ENCODE results near the gene HOXD11.

HOXD11 gene

DNA sequence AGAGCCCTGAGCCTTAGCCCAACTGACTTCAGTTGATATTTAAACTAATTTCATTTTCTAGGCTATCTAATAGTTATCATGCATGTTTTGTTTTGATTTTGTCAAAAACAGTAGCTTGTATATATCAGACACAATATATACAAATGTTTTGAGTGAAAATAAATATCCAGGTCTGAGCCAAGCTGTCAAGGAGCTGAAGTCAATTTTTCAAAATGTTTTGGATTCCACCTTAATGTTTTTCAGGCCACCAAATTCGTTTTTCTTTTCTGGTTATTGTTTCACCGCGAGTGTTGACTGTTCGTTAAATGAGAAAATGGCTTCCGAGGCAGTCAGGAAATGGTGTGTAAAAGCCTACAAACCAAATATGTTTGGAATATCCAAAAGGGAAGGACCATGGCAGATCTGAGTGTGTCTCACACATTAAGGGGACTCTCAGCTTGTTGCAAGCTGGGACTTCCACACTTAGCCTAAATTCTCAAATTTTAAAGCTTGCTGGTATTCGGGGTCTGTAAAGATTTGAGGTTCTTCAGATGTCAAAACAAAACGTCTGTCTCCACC is 4.7 kb upstream of the HOXD11 start:
- H3K27me3 ChIP-seq (ENCODE audit: control insufficient read depth, insufficient read depth, low read length): peaks cover 100% of the 10 kb centered on the region
- no peak overlapping the region for H3K9ac ChIP-seq (ENCODE audit: low read depth, low read length)
- H3K36me3 ChIP-seq (ENCODE audit: control insufficient read depth, insufficient read depth, low read length): no peaks in the 10 kb centered on the region
- no peak overlapping the region for H3K27ac ChIP-seq (ENCODE audit: low read depth, low read length)
- no peaks in the 10 kb centered on the region; the same call in 1 of the 2 replicates for H3K9me3 ChIP-seq (ENCODE audit: control insufficient read depth, insufficient read depth, low read length)
- no peak overlapping the region for H3K4me3 ChIP-seq (ENCODE audit: low read depth, low read length)
- peaks cover 23% of the 10 kb centered on the region; the same call in 1 of the 2 replicates for H3K4me1 ChIP-seq (ENCODE audit: control insufficient read depth, insufficient read depth, low read length)

DNA sequence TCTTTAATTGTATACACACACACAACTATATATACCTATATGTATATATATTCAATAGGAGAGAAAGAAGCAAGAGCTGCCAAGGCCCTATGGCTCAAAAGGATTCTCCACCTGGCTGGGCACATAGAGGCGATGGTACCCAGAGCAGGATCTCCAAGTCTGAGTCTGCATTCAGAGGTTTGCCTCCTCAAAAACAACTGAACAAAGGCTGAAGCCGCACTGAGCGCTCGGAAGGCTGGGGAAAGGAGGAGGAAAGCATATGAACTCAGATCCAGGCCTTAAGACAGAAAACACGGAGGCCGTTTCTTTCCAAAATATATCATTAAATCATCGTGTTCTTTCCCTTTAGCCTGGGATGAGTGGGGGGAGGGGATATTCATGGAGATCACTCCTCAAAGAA is 3.9 kb upstream of the HOXD11 start:
- Histone ChIP-seq H3K27me3 (ENCODE audit: control insufficient read depth, insufficient read depth, low read length) (peaks cover 99% of the 10 kb centered on the region), H3K4me3 (ENCODE audit: low read depth, low read length) (no peak overlapping the region), H3K4me1 (ENCODE audit: control insufficient read depth, insufficient read depth, low read length) (peaks cover 18% of the 10 kb centered on the region; the same call in 1 of the 2 replicates), H3K27ac (ENCODE audit: low read depth, low read length) (no peak overlapping the region), H3K36me3 (ENCODE audit: control insufficient read depth, insufficient read depth, low read length) (no peaks in the 10 kb centered on the region), H3K9me3 (ENCODE audit: control insufficient read depth, insufficient read depth, low read length) (no peaks in the 10 kb centered on the region; the same call in 1 of the 2 replicates), H3K9ac (ENCODE audit: low read depth, low read length) (no peak overlapping the region)

DNA sequence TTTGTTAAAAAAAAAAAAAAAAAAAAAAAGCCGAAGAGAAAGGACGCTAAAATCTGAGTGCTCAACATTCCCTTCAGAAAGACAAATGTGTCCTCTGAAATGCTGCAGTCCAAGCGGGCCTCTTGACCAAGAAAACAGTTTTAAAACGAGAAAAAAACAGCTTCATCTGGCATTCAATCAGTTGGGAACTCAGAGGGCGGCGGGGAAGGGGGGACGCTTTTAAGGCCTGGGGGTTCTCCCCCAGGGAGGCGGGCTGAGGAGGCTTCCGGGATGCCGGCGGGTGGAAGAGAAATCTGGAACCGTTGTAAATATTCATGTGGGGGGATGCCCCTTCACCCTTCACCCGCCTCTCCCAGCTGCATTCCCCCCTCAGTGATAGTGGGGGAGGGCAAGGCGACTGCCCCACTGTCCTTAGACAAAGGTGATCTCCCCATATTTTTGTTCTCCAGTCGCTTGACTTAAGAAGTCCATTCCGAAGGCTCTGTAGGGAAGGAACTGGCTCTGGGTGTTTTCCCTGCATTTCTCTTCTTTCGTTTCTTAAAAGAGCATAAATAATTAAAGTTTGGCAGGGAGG is 3.3 kb upstream of the HOXD11 start:
- Histone ChIP-seq H3K9ac (ENCODE audit: low read depth, low read length) (no peak overlapping the region), H3K36me3 (ENCODE audit: control insufficient read depth, insufficient read depth, low read length) (no peaks in the 10 kb centered on the region), H3K9me3 (ENCODE audit: control insufficient read depth, insufficient read depth, low read length) (no peaks in the 10 kb centered on the region; the same call in 1 of the 2 replicates), H3K4me3 (ENCODE audit: low read depth, low read length) (no peak overlapping the region), H3K27me3 (ENCODE audit: control insufficient read depth, insufficient read depth, low read length) (peaks cover 99% of the 10 kb centered on the region), H3K4me1 (ENCODE audit: control insufficient read depth, insufficient read depth, low read length) (peaks cover 14% of the 10 kb centered on the region; the same call in 1 of the 2 replicates), H3K27ac (ENCODE audit: low read depth, low read length) (no peak overlapping the region)

DNA sequence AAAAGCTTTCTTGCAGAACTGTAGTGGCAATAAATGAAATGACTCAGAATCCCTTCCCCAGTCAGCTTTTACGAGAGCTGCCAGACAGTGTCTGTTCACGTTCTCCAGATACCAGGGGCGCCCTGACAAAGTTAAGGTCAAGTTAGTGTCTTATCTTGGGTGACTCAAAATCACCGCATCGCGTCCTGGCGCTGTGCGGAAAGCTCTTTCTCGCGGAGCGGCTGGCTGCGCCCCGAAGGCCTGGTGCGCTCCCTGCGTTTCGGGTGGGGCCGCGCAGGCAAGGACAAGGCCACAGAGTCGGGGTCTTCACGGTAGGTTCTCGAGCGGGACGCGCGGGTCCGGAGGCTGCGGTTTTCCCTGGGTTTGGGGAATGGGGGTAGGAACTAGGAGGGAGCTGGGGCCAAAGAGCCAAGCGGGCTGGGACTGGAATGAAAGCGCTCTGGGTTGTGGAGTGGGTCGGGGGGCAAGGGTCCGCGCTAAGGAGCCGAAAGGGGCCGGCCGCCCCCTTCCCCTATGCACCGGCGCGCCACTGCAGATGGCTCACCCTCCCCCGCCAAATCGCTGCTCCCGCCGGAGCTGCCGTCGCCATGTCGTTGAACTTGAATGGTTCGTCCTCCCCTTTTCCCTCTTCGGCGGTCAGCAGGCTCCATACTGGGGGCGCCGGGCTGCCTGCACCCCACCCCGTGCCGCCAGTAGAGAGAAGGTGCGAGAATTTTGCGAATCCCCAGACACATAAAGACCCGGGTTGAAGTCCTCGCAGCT is 2.6 kb upstream of the HOXD11 start:
- Histone ChIP-seq H3K9me3 (ENCODE audit: control insufficient read depth, insufficient read depth, low read length) (no peaks in the 10 kb centered on the region; the same call in 1 of the 2 replicates), H3K4me3 (ENCODE audit: low read depth, low read length) (no peak overlapping the region), H3K9ac (ENCODE audit: low read depth, low read length) (no peak overlapping the region), H3K4me1 (ENCODE audit: control insufficient read depth, insufficient read depth, low read length) (peaks cover 12% of the 10 kb centered on the region; the same call in 1 of the 2 replicates), H3K27me3 (ENCODE audit: control insufficient read depth, insufficient read depth, low read length) (peaks cover 99% of the 10 kb centered on the region), H3K27ac (ENCODE audit: low read depth, low read length) (no peak overlapping the region), H3K36me3 (ENCODE audit: control insufficient read depth, insufficient read depth, low read length) (no peaks in the 10 kb centered on the region)

DNA sequence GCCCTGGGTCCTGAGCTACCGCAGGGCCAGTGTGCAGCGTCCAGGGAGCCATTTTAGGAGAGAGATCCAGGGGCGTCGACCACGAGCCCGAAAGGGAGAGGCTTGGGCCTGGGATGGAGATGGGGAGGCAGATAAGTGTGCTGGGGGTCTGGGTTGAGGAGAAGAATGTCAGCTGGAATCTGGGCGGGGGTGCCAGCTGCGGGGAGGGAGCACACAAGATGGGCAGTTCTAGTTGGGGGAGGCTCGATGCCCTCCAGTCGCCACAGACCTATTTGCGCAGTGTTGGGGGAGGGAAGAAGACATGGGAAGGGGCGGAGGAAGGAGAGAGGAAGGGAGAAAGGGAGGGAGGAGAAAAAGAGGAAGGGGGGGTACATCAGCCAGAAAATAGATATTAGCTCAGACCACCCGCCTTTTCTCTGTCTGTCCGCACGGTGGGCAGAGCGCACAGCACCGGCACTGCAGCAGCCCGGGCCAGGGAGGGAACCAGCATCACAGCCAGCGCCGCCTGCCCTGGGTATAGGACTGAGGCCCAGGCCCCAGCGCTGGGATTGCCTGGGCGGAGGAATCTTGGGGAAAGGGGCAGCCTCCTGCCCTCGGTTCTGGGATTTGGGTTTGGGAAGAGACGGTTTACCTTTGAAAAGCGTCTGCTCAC is 1.9 kb upstream of the HOXD11 start:
- H3K9ac ChIP-seq (ENCODE audit: low read depth, low read length): no peak overlapping the region
- no peak overlapping the region for H3K4me3 ChIP-seq (ENCODE audit: low read depth, low read length)
- H3K9me3 ChIP-seq (ENCODE audit: control insufficient read depth, insufficient read depth, low read length): no peaks in the 10 kb centered on the region; the same call in 1 of the 2 replicates
- H3K27ac ChIP-seq (ENCODE audit: low read depth, low read length): no peak overlapping the region
- H3K4me1 ChIP-seq (ENCODE audit: control insufficient read depth, insufficient read depth, low read length): peaks cover 7% of the 10 kb centered on the region; the same call in 1 of the 2 replicates
- no peaks in the 10 kb centered on the region for H3K36me3 ChIP-seq (ENCODE audit: control insufficient read depth, insufficient read depth, low read length)
- H3K27me3 ChIP-seq (ENCODE audit: control insufficient read depth, insufficient read depth, low read length): peaks cover 99% of the 10 kb centered on the region

DNA sequence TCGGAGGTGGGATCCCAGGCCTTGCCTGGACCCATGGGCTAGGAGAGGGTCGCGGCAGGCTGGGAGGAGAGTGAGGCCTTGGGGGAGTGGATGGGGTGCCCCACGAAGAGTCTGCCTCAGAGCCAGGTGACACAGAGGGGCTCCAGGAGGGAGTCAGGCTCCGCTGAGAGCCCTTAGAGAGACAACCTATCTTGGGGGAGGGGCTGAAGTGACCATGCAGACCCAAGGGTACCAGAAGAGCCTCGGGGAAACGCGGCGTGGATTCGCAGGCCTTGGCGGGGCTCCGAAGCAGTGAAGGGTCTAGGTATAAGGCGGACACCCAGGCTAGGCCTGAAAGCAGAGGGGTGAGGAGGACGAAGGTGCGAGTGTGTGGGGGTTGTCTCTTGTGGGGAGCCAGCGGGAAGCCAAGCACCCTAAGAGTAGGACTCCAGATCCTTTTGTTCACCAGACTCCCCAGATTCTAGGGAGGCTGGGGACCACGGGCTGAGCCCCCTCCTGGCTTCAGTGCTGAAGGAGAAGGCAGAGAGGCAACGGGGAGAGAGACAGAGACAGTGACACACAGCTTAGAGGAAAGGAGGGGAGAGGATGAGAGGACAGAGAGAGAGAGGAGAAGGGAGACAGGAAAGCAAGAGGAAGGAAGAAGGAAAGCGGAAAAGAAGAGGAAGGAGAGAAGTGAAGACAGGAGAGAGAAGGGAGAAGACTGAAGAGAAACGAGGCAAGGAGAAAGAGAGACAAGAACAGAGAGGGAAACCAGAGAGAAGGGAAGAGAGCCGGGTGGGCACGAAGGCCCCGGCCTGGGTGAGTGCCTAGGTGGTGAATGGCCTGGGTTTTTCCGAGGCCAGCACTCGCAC is 1.1 kb upstream of the HOXD11 start:
- H3K36me3 ChIP-seq (ENCODE audit: control insufficient read depth, insufficient read depth, low read length): no peaks in the 10 kb centered on the region
- H3K27ac ChIP-seq (ENCODE audit: low read depth, low read length): no peak overlapping the region
- peaks cover 7% of the 10 kb centered on the region; the same call in 1 of the 2 replicates for H3K4me1 ChIP-seq (ENCODE audit: control insufficient read depth, insufficient read depth, low read length)
- peaks cover 99% of the 10 kb centered on the region for H3K27me3 ChIP-seq (ENCODE audit: control insufficient read depth, insufficient read depth, low read length)
- no peak overlapping the region for H3K4me3 ChIP-seq (ENCODE audit: low read depth, low read length)
- H3K9me3 ChIP-seq (ENCODE audit: control insufficient read depth, insufficient read depth, low read length): no peaks in the 10 kb centered on the region; the same call in 1 of the 2 replicates
- no peak overlapping the region for H3K9ac ChIP-seq (ENCODE audit: low read depth, low read length)

DNA sequence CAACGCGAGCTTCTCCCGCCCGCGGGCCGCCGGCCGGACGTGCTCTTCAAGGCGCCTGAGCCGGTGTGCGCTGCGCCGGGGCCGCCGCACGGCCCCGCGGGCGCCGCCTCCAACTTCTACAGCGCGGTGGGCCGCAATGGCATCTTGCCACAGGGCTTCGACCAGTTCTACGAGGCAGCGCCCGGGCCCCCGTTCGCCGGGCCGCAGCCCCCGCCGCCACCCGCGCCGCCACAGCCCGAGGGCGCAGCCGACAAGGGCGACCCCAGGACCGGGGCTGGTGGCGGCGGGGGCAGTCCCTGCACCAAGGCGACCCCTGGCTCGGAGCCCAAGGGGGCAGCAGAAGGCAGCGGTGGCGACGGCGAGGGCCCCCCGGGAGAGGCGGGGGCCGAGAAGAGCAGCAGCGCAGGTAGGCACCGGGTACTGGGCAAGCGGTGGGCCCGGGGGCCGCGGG is 676 bp downstream of the HOXD11 start:
- Histone ChIP-seq H3K9me3 (ENCODE audit: control insufficient read depth, insufficient read depth, low read length) (no peaks in the 10 kb centered on the region), H3K4me3 (ENCODE audit: low read depth, low read length) (no peak overlapping the region), H3K27ac (ENCODE audit: low read depth, low read length) (no peak overlapping the region), H3K4me1 (ENCODE audit: control insufficient read depth, insufficient read depth, low read length) (peaks cover 7% of the 10 kb centered on the region; the same call in 1 of the 2 replicates), H3K36me3 (ENCODE audit: control insufficient read depth, insufficient read depth, low read length) (no peaks in the 10 kb centered on the region), H3K27me3 (ENCODE audit: control insufficient read depth, insufficient read depth, low read length) (peaks cover 99% of the 10 kb centered on the region), H3K9ac (ENCODE audit: low read depth, low read length) (no peak overlapping the region)

DNA sequence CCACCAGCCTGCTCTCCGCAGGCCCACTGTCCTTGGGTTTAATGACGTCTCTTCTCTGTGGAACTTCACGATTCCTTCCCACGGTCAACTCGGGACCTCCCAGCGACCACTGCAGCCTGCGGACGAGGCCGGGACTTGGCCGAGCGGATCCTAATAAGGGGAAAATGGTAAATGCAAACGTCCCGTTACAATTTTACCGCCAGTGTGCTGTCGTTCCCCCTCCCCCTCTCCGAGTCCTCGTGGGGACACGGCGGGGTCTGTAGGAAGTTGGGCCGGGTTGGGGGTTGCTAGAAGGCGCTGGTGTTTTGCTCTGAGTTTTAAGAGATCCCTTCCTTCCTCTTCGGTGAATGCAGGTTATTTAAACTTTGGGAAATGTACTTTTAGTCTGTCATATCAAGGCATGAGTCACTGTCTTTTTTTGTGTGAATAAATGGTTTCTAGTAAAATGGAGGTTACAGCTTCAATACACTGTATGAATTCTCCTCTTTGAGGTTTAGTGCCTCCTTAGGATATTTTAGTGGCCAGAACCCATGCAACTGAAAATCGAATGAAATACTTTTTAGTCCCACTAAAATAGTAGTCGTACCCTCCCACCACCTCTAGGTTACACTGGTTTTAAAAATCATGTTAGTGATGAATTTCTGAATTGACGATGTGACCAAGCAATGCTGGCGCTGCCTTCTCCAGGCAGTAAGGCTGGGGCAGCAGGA is 2.3 kb downstream of the HOXD11 start:
- Histone ChIP-seq H3K4me3 (ENCODE audit: low read depth, low read length) (no peak overlapping the region), H3K9me3 (ENCODE audit: control insufficient read depth, insufficient read depth, low read length) (no peaks in the 10 kb centered on the region), H3K27ac (ENCODE audit: low read depth, low read length) (no peak overlapping the region), H3K4me1 (ENCODE audit: control insufficient read depth, insufficient read depth, low read length) (peaks cover 8% of the 10 kb centered on the region; the same call in 1 of the 2 replicates), H3K27me3 (ENCODE audit: control insufficient read depth, insufficient read depth, low read length) (peaks cover 99% of the 10 kb centered on the region), H3K36me3 (ENCODE audit: control insufficient read depth, insufficient read depth, low read length) (no peaks in the 10 kb centered on the region), H3K9ac (ENCODE audit: low read depth, low read length) (no peak overlapping the region)

DNA sequence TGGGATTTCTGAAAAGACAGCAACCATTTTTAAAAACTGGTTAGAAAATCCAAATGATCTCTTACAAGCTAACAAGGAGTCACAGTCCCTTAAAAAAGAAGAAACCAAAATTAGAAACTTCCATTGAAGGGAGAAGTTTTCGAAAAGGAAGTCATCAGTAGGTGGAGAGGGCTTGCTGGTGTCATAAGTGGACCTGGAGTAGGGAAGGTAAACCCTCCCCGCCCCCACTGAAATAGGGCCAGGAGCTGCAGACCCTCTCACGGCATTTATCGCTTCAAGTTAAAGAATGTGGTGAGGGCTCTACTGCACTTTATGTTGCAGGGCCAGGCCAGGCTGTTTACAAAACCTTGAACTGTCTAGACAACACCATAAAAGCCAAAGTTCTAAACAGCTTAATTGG is 2.9 kb downstream of the HOXD11 start:
- Histone ChIP-seq H3K27ac (ENCODE audit: low read depth, low read length) (no peak overlapping the region), H3K4me1 (ENCODE audit: control insufficient read depth, insufficient read depth, low read length) (0 out of 2 replicates have a peak, but pooled peaks cover 8% of the 10 kb centered on the region), H3K9ac (ENCODE audit: low read depth, low read length) (no peak overlapping the region), H3K36me3 (ENCODE audit: control insufficient read depth, insufficient read depth, low read length) (no peaks in the 10 kb centered on the region), H3K27me3 (ENCODE audit: control insufficient read depth, insufficient read depth, low read length) (peaks cover 99% of the 10 kb centered on the region), H3K4me3 (ENCODE audit: low read depth, low read length) (no peak overlapping the region), H3K9me3 (ENCODE audit: control insufficient read depth, insufficient read depth, low read length) (no peaks in the 10 kb centered on the region)
